GM21723 (cell line): ENCODE results near the gene PYROXD2.

Experiments
- ATAC-seq: cut with Tn5 transposase; IDR thresholded peaks from one replicate; pipeline ENCODE4 v1.9.1; 2021; ENCODE audit warnings: mild to moderate bottlenecking, moderate library complexity; ENCODE audit not compliant: unreplicated experiment

Gene PYROXD2

GRCh38 chr10:98416606-98417388 is 1.8 kb upstream of the PYROXD2 start:
- ATAC-seq, result no peak

GRCh38 chr10:98415731-98416119 is 743 bp upstream of the PYROXD2 start:
- ATAC-seq, result no peak

- no peak for ATAC-seq
Observed at GRCh38 chr10:98414578-98414931, 427 bp downstream of the PYROXD2 start.

GRCh38 chr10:98411768-98412167 is 3.2 kb downstream of the PYROXD2 start:
- ATAC-seq, result no peak

GRCh38 chr10:98411166-98411565 is 3.8 kb downstream of the PYROXD2 start:
- ATAC-seq, result no peak

- ATAC-seq, result no peak
Observed at GRCh38 chr10:98410759-98411158, 4.2 kb downstream of the PYROXD2 start.

- no peak for ATAC-seq
Observed at GRCh38 chr10:98410135-98410743, 4.7 kb downstream of the PYROXD2 start.

- peak; percentile 47 for ATAC-seq
Observed at GRCh38 chr10:98408799-98409198, 6.2 kb downstream of the PYROXD2 start.

- no peak for ATAC-seq
Observed at GRCh38 chr10:98407744-98408241, 7.2 kb downstream of the PYROXD2 start.

- no peak for ATAC-seq
Observed at GRCh38 chr10:98407017-98407743, 7.8 kb downstream of the PYROXD2 start.

GRCh38 chr10:98405422-98405821 is 9.6 kb downstream of the PYROXD2 start:
- ATAC-seq, result no peak

- ATAC-seq, result peak; percentile 82
Observed at GRCh38 chr10:98404571-98405359, 10.2 kb downstream of the PYROXD2 start.

GRCh38 chr10:98403812-98404504 is 11.0 kb downstream of the PYROXD2 start:
- ATAC-seq, result no peak

- ATAC-seq, result no peak
Observed at GRCh38 chr10:98402931-98403718, 11.9 kb downstream of the PYROXD2 start.

GRCh38 chr10:98402478-98402877 is 12.5 kb downstream of the PYROXD2 start:
- no peak for ATAC-seq

- no peak for ATAC-seq
Observed at GRCh38 chr10:98400482-98400881, 14.5 kb downstream of the PYROXD2 start.

- ATAC-seq, result no peak
Observed at GRCh38 chr10:98399784-98400183, 15.2 kb downstream of the PYROXD2 start.

- ATAC-seq, result no peak
Observed at GRCh38 chr10:98397089-98397600, 17.8 kb downstream of the PYROXD2 start.
